GM19043 (cell line): ENCODE measurements around the gene PRLR.

Experiments
- ATAC-seq: cut with Tn5 transposase; IDR thresholded peaks from one replicate; pipeline ENCODE4 v1.9.1; 2021; ENCODE audit warnings: low read depth; ENCODE audit not compliant: unreplicated experiment

Gene PRLR

GRCh38 chr5:35162848-35163709 lies 67.2 kb downstream of the PRLR start:
- ATAC-seq, result no peak

- ATAC-seq, result no peak
These were observed 68.5 kb downstream of the PRLR start for GRCh38 chr5:35161652-35162273.

GRCh38 chr5:35160486-35161116 lies 69.7 kb downstream of the PRLR start:
- ATAC-seq, result no peak

GRCh38 chr5:35159370-35159742 lies 70.9 kb downstream of the PRLR start:
- ATAC-seq, result no peak

- no peak for ATAC-seq
These were observed 71.5 kb downstream of the PRLR start for GRCh38 chr5:35158622-35159369.

- ATAC-seq, result no peak
These were observed 72.1 kb downstream of the PRLR start for GRCh38 chr5:35158204-35158603.

- ATAC-seq, result no peak
These were observed 76.8 kb downstream of the PRLR start for GRCh38 chr5:35153375-35153932.

- ATAC-seq, result no peak
These were observed 77.6 kb downstream of the PRLR start for GRCh38 chr5:35152733-35153132.

GRCh38 chr5:35151146-35151920 lies 79.0 kb downstream of the PRLR start:
- ATAC-seq, result no peak

- ATAC-seq, result no peak
These were observed 81.2 kb downstream of the PRLR start for GRCh38 chr5:35149041-35149440.

- no peak for ATAC-seq
These were observed 83.9 kb downstream of the PRLR start for GRCh38 chr5:35146406-35146805.

GRCh38 chr5:35145691-35146317 lies 84.5 kb downstream of the PRLR start:
- ATAC-seq, result no peak

GRCh38 chr5:35145012-35145411 lies 85.3 kb downstream of the PRLR start:
- no peak for ATAC-seq

- ATAC-seq, result no peak
These were observed 86.4 kb downstream of the PRLR start for GRCh38 chr5:35143841-35144240.

- ATAC-seq, result no peak
These were observed 88.5 kb downstream of the PRLR start for GRCh38 chr5:35141739-35142138.

- no peak for ATAC-seq
These were observed 92.1 kb downstream of the PRLR start for GRCh38 chr5:35138232-35138631.

- ATAC-seq, result no peak
These were observed 93.9 kb downstream of the PRLR start for GRCh38 chr5:35136386-35136785.

- no peak for ATAC-seq
These were observed 95.0 kb downstream of the PRLR start for GRCh38 chr5:35135239-35135700.

- ATAC-seq, result no peak
These were observed 95.8 kb downstream of the PRLR start for GRCh38 chr5:35134278-35135030.
